A549 (cell line): ENCODE measurements around the gene CD164. TPM values are rescaled to one million over a fixed set of nuclear protein-coding genes. Genes with fewer than 3 reads are reported as not detected.

ENCODE experiments used
- ATAC-seq, 2 experiments: fragments of 200-7000 bp in 1 of 2; fragments of >200 bp in 1 of 2; cut with Nextera tagmentation in 1 of 2; cut with Tn5 transposase in 1 of 2; 3 replicates each; pipeline versions ENCODE4 v1.8.0 to v1.9.1; 2018 to 2020; ENCODE audit warnings: mild to moderate bottlenecking in 1 of 2, moderate library complexity in 1 of 2
- CTCF ChIA-PET: fragments of 300-600 bp; sonication (Branson Sonifier 250); formaldehyde crosslinking; extraction: SDS; loops from one replicate; lab custom pipeline; 2021; ENCODE audit warnings: antibody characterized with exemption, inconsistent platforms; lab: Yijun Ruan, JAX
- POLR2A ChIA-PET: fragments of 350-600 bp; formaldehyde crosslinking; extraction: SDS; loops from one replicate; lab custom pipeline; 2021; ENCODE audit warnings: antibody characterized with exemption, inconsistent platforms; lab: Yijun Ruan, JAX
- DNase-seq, 2 experiments: peaks; one replicate each; pipeline versions ENCODE4 v3.0.0 to v3.0.0-alpha.2; 2011 to 2016; ENCODE audit warnings: low read depth in 1 of 2, low spot score in 1 of 2
- FAIRE-seq: peaks from 2 replicates; lab custom pipeline; 2011; peaks lifted over from hg19 to GRCh38; lab: Jason Lieb, UNC
- H3K27ac ChIP-seq, 2 experiments: fragments of >200 bp; sonication (Bioruptor Twin); formaldehyde crosslinking; 3 replicates each; pipeline ENCODE4 v1.5.1; 2016 to 2017
- H3K4me1 ChIP-seq: fragments of >200 bp; sonication (Bioruptor Twin); formaldehyde crosslinking; 3 replicates; pipeline ENCODE4 v1.6.1; 2016
- H3K4me2 ChIP-seq: fragments of >200 bp; sonication (Bioruptor Twin); formaldehyde crosslinking; 3 replicates; pipeline ENCODE4 v1.6.1; 2016
- H3K4me3 ChIP-seq: fragments of >200 bp; sonication (Bioruptor Twin); formaldehyde crosslinking; 3 replicates; pipeline ENCODE4 v1.5.1; 2016
- H3K9me3 ChIP-seq: fragments of >200 bp; sonication (Bioruptor Twin); formaldehyde crosslinking; 3 replicates; pipeline ENCODE4 v1.6.1; 2016
- CBX2 ChIP-seq: fragments of 200-600 bp; sonication (generic); IDR thresholded peaks from 2 replicates; pipeline ENCODE4 v1.6.1; 2016; ENCODE audit warnings: low read depth, mild to moderate bottlenecking, borderline replicate concordance
- CEBPB ChIP-seq, 2 experiments: fragments of >200 bp in 1 of 2; sonication (Bioruptor Twin) in 1 of 2; formaldehyde crosslinking in 1 of 2; IDR thresholded peaks; 2 replicates each; pipeline ENCODE4 v1.6.1; 2012 to 2016
- EHF ChIP-seq: fragments of 250-450 bp; sonication (Bioruptor Pico); IDR thresholded peaks from 2 replicates; pipeline ENCODE4 v1.5.0; 2020; ENCODE audit warnings: mild to moderate bottlenecking
- EP300 ChIP-seq, 2 experiments: fragments of >200 bp; sonication (Bioruptor Twin); formaldehyde crosslinking; IDR thresholded peaks; 2 replicates in 1 of 2; 3 replicates in 1 of 2; pipeline ENCODE4 v1.6.1; 2016 to 2017
- ESRRA ChIP-seq: fragments of 150-350 bp; IDR thresholded peaks from 2 replicates; pipeline ENCODE4 v1.6.1; 2014; ENCODE audit warnings: mild to moderate bottlenecking, low read length, borderline replicate concordance
- FOSL2 ChIP-seq, 2 experiments: fragments of 450-650 bp in 1 of 2; fragments of >200 bp in 1 of 2; sonication (Bioruptor Twin) in 1 of 2; formaldehyde crosslinking; IDR thresholded peaks; 2 replicates each; pipeline versions ENCODE4 v1.5.0 to v1.6.1; 2016 to 2020; ENCODE audit warnings: mild to moderate bottlenecking in 1 of 2, moderate library complexity in 1 of 2
- FOXS1 ChIP-seq: fragments of 250-450 bp; sonication (Bioruptor Pico); IDR thresholded peaks from 2 replicates; pipeline ENCODE4 v1.5.0; 2020; ENCODE audit warnings: mild to moderate bottlenecking, moderate library complexity
- GATA3 ChIP-seq: IDR thresholded peaks from 2 replicates; pipeline ENCODE4 v1.6.1; 2012; ENCODE audit warnings: borderline replicate concordance
- HDAC2 ChIP-seq: fragments of 200-600 bp; sonication (generic); IDR thresholded peaks from 2 replicates; pipeline ENCODE4 v1.6.1; 2016
- HEYL ChIP-seq: fragments of 250-450 bp; sonication (Bioruptor Pico); IDR thresholded peaks from 2 replicates; pipeline ENCODE4 v1.8.0; 2021; ENCODE audit warnings: mild to moderate bottlenecking, moderate library complexity
- HOXA7 ChIP-seq: fragments of 250-450 bp; sonication (Bioruptor Pico); IDR thresholded peaks from 2 replicates; pipeline ENCODE4 v1.5.0; 2020; ENCODE audit warnings: mild to moderate bottlenecking, moderate library complexity
- KDM1A ChIP-seq: fragments of 200-600 bp; sonication (generic); IDR thresholded peaks from 2 replicates; pipeline ENCODE4 v1.6.1; 2016; ENCODE audit warnings: low read depth, mild to moderate bottlenecking
- MAFK ChIP-seq: fragments of 450-650 bp; IDR thresholded peaks from 2 replicates; pipeline ENCODE4 v1.6.1; 2014; ENCODE audit not compliant: partially characterized antibody
- MAZ ChIP-seq: fragments of 150-350 bp; IDR thresholded peaks from 2 replicates; pipeline ENCODE4 v1.6.1; 2014; ENCODE audit warnings: antibody characterized with exemption, low read depth, low read length, borderline replicate concordance
- NR3C1 ChIP-seq: fragments of >200 bp; sonication (Bioruptor Twin); formaldehyde crosslinking; IDR thresholded peaks from 3 replicates; pipeline ENCODE4 v1.6.1; 2017
- RARB ChIP-seq: fragments of 250-450 bp; sonication (Bioruptor Pico); IDR thresholded peaks from 2 replicates; pipeline ENCODE4 v1.8.0; 2021; ENCODE audit warnings: mild to moderate bottlenecking, moderate library complexity
- RFX5 ChIP-seq: fragments of 450-650 bp; IDR thresholded peaks from 2 replicates; pipeline ENCODE4 v1.7.1; 2014; ENCODE audit warnings: antibody characterized with exemption, mild to moderate bottlenecking, moderate library complexity
- RNF2 ChIP-seq: fragments of 200-600 bp; sonication (generic); IDR thresholded peaks from 2 replicates; pipeline ENCODE4 v1.6.1; 2016; ENCODE audit warnings: low read depth, mild to moderate bottlenecking, antibody characterized with exemption, moderate library complexity, borderline replicate concordance
- SMC3 ChIP-seq: fragments of >200 bp; sonication (Bioruptor Twin); formaldehyde crosslinking; IDR thresholded peaks from 3 replicates; pipeline ENCODE4 v1.6.1; 2018; ENCODE audit warnings: inconsistent platforms
- TFCP2L1 ChIP-seq: fragments of 250-450 bp; sonication (Bioruptor Pico); IDR thresholded peaks from 2 replicates; pipeline ENCODE4 v1.5.0; 2021; ENCODE audit warnings: mild to moderate bottlenecking
- ZNF302 ChIP-seq: fragments of 250-450 bp; sonication (Bioruptor Pico); IDR thresholded peaks from 2 replicates; pipeline ENCODE4 v1.9.0; 2021; ENCODE audit warnings: inconsistent platforms, mild to moderate bottlenecking, moderate library complexity
- WGBS: methylation state at CpG from one replicate; pipeline ENCODE4 v1.1.6; 2017; ENCODE audit errors: missing lambda C conversion rate; 5-methylcytosine and 5-hydroxymethylcytosine counted together
- polyA plus RNA-seq, 4 experiments: library from polyadenylated mRNA; depleted of rRNA in 3 of 4; stranded (reverse); fragments of >200 nt; fragmentation: RNase III in 1 of 4; extraction: RNeasy Plus Mini Kit Qiagen cat#74134 plus additional on column Dnase treatment in 1 of 4; gene quantifications; 2 replicates in 3 of 4; 3 replicates in 1 of 4; pipeline ENCODE4 v1.2.3, GENCODE V29; 2011 to 2017
- TF ChIP-seq, protein P1 (sequence below): fragments of 450-650 bp; IDR thresholded peaks from 2 replicates; pipeline ENCODE4 v1.6.1; 2014; ENCODE audit warnings: antibody characterized with exemption
- TF ChIP-seq, protein P2 (sequence below): IDR thresholded peaks from 2 replicates; pipeline ENCODE4 v1.6.1; 2012
- TF ChIP-seq, protein P3 (sequence below): fragments of 250-450 bp; sonication (Bioruptor Pico); IDR thresholded peaks from 2 replicates; pipeline ENCODE4 v1.5.0; 2021; ENCODE audit warnings: mild to moderate bottlenecking, moderate library complexity, borderline replicate concordance
- TF ChIP-seq, protein P4 (sequence below): fragments of >200 bp; sonication (Bioruptor Twin); formaldehyde crosslinking; IDR thresholded peaks from 3 replicates; pipeline ENCODE4 v1.5.1; 2016

Gene CD164
- polyA plus RNA-seq, 2 of the 4 experiments (the other 2 are of a cell fraction) = 91.1 to 174 TPM

DNA sequence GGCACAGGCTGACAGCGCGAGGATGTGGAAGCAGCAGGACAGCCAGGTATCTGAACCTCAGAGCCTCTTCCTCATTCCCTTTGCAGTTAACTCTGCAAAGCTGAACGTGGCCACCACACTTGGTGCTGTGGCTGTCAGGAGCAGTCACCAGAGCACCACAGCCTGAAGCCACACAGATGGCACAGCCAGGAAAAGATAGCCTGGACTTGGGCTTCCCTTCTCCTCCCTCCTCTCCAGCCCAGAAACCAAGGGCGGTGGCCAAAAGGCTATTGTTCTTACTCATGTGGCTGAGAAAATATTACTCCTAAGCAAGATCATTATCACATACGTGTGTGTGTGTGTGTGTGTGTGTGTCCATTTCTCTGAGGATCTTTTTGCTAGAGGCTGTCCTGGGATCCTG, 39.8 kb downstream of the CD164 start:
- ATAC-seq = no peak
- POLR2A ChIA-PET = no interaction called here
- no peak for TF ChIP-seq KDM1A
- no peak for TF ChIP-seq ESRRA
- no peak for TF ChIP-seq NR3C1
- TF ChIP-seq CBX2 = no peak
- TF ChIP-seq RFX5 = no peak
- TF ChIP-seq HOXA7 = no peak
- TF ChIP-seq TFCP2L1 (CRISPR knock-in tag) = no peak
- TF ChIP-seq HDAC2 = no peak
- no peak for TF ChIP-seq CEBPB (IDR thresholded peaks at IDR 0.05)
- TF ChIP-seq, all 56 proteins: peak for 0
- H3K4me1 ChIP-seq = no peaks in the 10 kb centered on the region; the same call in 2 of the 3 replicates
- no peak for DNase-seq
- CTCF ChIA-PET = no interaction called here
- FAIRE-seq = no peak
- H3K4me2 ChIP-seq = no peak overlapping the region
- WGBS = 83% methylated on average over 5 of the region's 5 CpGs
- H3K27ac ChIP-seq = no peak overlapping the region
- H3K9me3 ChIP-seq = no peaks in the 10 kb centered on the region
- H3K4me3 ChIP-seq = no peak overlapping the region

DNA sequence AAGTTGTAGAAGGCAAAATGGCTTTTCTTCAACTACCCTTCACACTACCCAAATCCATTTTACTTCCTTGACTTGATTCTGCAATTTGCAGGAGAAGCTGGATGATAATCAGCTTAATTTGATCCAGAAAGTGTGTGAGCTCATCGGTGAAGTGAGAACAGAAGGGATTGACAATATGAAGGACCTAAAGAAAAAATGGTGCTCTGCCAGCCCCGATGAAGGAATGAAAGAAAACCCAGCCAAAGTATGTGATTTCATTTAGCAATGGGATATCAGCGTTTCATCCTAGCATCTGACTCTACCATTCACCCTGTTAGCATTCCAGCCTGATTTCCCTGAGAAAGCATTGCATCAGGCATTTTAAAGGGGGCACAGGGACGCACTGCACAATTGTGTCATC, 41.5 kb downstream of the CD164 start:
- no peak for TF ChIP-seq NR3C1
- TF ChIP-seq MAFK = no peak
- TF ChIP-seq, protein P1, sequence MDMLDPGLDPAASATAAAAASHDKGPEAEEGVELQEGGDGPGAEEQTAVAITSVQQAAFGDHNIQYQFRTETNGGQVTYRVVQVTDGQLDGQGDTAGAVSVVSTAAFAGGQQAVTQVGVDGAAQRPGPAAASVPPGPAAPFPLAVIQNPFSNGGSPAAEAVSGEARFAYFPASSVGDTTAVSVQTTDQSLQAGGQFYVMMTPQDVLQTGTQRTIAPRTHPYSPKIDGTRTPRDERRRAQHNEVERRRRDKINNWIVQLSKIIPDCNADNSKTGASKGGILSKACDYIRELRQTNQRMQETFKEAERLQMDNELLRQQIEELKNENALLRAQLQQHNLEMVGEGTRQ = no peak
- TF ChIP-seq, protein P2, sequence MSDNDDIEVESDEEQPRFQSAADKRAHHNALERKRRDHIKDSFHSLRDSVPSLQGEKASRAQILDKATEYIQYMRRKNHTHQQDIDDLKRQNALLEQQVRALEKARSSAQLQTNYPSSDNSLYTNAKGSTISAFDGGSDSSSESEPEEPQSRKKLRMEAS = no peak
- no peak for TF ChIP-seq RNF2
- no peak for TF ChIP-seq FOSL2 (IDR thresholded peaks at IDR 0.05)
- no peak for TF ChIP-seq FOSL2 (CRISPR knock-in tag; IDR thresholded peaks at IDR 0.05)
- no peak for TF ChIP-seq ZNF302 (CRISPR knock-in tag)
- no peak for TF ChIP-seq MAZ

DNA sequence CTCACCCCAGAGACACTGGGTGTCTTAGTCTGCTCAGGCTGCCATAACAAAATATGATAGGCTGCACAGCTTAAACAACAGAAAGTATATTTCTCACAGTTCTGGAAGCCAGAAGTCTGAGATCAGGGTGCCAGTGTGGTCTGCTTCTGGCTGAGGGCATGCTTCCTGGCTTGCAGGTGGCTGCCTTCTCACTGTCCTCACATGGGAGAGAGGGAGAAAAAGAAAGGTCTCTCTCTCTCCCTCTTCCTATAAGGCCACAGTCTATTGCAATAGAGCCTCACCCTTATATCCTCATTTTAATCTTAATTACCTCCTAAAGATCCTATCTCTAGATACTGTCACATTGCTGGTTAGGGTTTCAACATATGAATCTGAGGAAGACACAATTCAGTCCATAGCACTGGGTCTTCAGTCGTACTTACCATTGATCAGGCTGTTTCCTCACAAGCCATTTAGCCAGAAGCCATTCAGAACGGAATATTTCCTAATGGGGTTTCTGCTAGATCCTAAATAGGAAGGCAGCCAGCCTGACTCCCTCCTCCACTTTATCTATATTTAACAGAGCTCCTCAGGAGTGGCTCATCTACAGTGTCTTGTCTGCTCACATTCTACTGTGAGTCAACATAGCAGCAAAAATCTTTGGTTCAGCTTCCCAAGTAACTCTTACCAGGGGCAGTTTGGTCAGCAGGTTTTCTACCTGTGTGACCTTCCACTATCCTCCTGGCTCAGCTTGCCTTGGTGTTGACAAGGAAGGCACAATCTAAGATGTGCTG, 42.2 kb downstream of the CD164 start:
- DNase-seq = no peak
- H3K9me3 ChIP-seq = no peaks in the 10 kb centered on the region
- H3K4me3 ChIP-seq = no peak overlapping the region
- no peak for ATAC-seq
- POLR2A ChIA-PET = no interaction called here
- FAIRE-seq = no peak
- peaks cover 17% of the 10 kb centered on the region for H3K4me1 ChIP-seq
- no peak overlapping the region for H3K27ac ChIP-seq
- WGBS = 69% methylated on average over 2 of the region's 2 CpGs
- TF ChIP-seq SMC3 (no peak), EP300 (IDR thresholded peaks at IDR 0.05) (no peak), HEYL (CRISPR knock-in tag) (no peak), FOXS1 (CRISPR knock-in tag) (no peak), RARB (no peak), GATA3 (no peak), CBX2 (no peak), EHF (CRISPR knock-in tag) (no peak), RFX5 (no peak)
- TF ChIP-seq, protein P3, sequence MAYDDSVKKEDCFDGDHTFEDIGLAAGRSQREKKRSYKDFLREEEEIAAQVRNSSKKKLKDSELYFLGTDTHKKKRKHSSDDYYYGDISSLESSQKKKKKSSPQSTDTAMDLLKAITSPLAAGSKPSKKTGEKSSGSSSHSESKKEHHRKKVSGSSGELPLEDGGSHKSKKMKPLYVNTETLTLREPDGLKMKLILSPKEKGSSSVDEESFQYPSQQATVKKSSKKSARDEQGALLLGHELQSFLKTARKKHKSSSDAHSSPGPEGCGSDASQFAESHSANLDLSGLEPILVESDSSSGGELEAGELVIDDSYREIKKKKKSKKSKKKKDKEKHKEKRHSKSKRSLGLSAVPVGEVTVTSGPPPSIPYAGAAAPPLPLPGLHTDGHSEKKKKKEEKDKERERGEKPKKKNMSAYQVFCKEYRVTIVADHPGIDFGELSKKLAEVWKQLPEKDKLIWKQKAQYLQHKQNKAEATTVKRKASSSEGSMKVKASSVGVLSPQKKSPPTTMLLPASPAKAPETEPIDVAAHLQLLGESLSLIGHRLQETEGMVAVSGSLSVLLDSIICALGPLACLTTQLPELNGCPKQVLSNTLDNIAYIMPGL = no peak
- TF ChIP-seq, protein P4, sequence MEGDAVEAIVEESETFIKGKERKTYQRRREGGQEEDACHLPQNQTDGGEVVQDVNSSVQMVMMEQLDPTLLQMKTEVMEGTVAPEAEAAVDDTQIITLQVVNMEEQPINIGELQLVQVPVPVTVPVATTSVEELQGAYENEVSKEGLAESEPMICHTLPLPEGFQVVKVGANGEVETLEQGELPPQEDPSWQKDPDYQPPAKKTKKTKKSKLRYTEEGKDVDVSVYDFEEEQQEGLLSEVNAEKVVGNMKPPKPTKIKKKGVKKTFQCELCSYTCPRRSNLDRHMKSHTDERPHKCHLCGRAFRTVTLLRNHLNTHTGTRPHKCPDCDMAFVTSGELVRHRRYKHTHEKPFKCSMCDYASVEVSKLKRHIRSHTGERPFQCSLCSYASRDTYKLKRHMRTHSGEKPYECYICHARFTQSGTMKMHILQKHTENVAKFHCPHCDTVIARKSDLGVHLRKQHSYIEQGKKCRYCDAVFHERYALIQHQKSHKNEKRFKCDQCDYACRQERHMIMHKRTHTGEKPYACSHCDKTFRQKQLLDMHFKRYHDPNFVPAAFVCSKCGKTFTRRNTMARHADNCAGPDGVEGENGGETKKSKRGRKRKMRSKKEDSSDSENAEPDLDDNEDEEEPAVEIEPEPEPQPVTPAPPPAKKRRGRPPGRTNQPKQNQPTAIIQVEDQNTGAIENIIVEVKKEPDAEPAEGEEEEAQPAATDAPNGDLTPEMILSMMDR = no peak
- H3K4me2 ChIP-seq = no peak overlapping the region
- CTCF ChIA-PET = no interaction called here

More for the DNA sequence above, 41.5 kb downstream of the CD164 start:
- Histone ChIP-seq H3K4me3 (no peak overlapping the region), H3K9me3 (no peaks in the 10 kb centered on the region), H3K4me1 (peaks cover 16% of the 10 kb centered on the region), H3K27ac (no peak overlapping the region), H3K4me2 (no peak overlapping the region)
- no peak for FAIRE-seq
- no peak for DNase-seq
- 84% methylated on average over 4 of the region's 4 CpGs for WGBS
- ATAC-seq = no peak
- ChIA-PET CTCF (no interaction called here), POLR2A (no interaction called here)
